Middle frontal gyrus (tissue), 1 donor: ENCODE measurements around the gene C5.
"Not testable (repeated sequence)": the region's sequence is repeated elsewhere in the genome, so short reads cannot be mapped to it uniquely, and the experiment has no call there.

ENCODE experiments used
- DNase-seq: peaks from one replicate; pipeline ENCODE4 v3.0.0-alpha.2; 2015; ENCODE audit warnings: low spot score; ENCODE audit errors: extremely low spot score

The C5 gene

DNA sequence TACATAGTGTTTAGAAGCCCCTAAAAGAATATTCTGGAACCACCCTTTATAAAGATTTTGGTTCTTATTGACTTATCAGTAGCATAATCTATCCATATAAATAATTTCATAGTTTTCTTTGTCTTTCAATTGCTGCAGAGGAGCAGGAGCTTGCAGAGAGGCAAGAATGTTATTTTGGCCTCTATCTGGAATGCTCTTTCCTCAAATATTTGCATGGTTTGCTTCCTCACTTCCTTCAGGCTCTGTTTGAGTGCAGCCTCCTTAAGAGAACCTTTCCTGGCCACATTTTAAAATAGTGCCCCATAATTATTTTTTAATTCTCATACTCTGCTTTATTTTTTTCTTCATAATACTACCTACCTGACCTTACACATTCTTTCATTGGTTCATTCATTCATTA is 1.5 kb downstream of the C5 start:
- DNase-seq = no peak

DNA sequence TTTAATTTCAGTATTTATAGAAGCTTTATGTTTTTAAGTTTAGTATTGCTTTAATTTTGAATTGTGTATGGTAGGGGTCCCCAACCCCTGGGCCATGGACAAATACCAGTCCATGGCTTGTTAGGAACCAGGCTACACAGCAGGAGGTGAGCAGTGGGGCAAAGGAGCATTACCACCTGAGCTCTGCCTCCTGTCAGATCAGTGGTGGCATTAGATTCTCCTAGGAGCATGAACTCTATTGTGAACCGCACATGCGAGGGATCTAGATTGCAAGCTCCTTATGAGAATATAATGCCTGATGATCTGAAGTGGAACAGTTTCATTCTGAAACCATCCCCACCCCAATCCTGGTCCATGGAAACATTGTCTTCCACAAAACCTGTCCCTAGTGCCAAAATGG is 1.9 kb downstream of the C5 start:
- no peak for DNase-seq

DNA sequence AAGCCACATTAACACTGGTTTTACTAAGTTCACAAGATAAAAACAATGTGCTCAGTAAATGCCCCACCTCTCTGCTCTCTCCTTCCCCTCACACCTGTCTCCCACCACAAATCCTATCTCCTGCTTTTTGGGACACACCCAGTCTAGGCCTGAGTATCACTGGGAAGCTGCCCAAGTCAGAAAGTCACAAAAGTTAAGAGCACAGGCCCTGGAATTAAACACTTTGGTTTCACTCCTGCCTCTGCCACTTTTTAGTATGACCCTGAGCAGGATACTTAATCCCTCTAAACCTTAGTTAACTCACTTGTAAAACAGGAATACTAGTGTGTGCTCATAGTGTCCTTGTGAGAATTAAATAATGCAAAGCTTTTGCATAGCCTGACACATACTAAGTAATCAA is 11.3 kb downstream of the C5 start:
- DNase-seq = no peak

DNA sequence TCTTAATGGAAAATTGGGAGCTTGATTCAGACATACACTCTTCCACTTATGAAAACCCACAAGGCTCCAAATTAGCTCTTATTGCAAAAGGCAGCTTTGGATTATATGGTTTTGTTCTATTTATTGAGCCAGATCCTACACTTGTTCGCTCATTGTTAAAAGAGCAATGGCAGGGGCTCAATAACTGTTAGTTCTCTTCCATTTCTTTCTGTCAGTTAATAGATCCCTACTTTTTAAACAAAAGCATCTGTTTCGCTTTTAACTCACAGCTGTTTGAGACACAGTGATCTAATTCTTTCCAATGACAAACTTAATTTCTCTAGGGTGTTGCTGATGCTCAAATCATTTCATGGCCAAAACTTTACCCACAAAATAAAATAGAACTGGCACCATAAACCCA is 11.7 kb downstream of the C5 start:
- DNase-seq = no peak

DNA sequence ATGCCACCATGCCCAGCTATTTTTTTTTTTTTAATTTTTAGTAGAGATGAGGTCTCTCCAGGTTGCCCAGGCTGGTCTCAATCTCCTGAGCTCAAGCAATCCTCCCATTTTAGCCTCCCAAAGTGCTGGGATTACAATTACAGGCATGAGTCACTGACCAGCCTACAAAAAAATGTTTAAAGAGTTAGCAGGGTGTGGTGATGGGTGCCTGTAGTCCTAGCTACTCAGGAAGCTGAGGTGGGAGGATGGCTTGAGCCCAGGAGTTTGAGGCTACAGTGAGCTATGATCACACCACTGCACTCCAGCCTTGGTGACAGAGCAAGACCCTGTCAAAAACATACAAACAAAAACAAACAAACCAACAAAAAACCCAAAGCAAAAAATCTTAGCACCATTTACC is 14.4 kb downstream of the C5 start:
- not testable (repeated sequence) for DNase-seq

DNA sequence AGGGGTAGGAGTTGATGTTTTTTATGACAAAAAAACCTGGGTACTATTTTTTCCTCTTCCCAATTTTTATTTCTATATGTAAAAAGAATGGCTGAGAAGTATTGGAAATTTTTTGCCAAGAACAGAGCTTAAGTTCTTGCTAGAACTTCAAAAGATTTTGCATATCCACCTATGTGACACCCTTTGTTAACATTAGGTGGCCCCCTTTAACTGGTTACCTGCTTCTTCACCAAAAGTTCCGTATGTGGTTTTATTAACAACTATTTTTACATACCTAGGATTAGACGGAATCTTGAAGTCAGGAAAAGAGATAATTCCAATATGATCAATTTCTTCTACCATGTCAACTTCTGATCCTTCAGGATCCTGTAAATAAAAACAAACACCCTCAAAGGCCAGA is 15.5 kb downstream of the C5 start:
- DNase-seq = no peak

DNA sequence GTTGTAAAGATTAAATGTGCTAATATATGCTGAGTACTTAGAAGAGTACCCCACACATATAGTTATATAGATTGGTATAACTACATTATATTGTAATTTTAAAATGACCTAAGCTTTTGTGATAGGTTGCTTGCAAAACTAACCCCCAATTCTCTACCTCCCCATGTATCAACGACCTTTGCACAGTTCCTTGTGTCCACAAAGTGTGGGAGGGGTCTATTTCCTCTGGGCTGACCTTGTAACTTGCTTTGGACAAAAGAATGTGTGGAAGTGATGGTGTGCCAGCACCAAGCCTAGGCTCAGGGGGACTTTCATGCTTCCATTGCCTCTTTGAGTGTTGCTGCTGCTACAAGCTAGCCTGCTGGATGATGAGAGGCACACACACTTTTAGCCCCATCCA is 20.6 kb downstream of the C5 start:
- DNase-seq = no peak

DNA sequence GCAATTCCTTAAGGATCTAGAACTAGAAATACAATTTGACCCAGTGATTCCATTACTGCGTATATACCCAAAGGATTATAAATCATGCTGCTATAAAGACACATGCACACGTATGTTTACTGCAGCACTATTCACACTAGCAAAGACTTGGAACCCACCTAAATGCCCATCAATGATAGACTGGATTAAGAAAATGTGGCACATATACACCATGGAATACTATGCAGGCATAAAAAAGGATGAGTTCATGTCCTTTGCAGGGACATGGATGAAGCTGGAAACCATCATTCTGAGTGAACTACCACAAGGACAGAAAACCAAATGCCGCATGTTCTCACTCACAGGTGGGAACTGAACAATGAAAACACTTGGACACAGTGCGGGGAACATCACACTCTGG is 21.8 kb downstream of the C5 start:
- DNase-seq = not testable (repeated sequence)

DNA sequence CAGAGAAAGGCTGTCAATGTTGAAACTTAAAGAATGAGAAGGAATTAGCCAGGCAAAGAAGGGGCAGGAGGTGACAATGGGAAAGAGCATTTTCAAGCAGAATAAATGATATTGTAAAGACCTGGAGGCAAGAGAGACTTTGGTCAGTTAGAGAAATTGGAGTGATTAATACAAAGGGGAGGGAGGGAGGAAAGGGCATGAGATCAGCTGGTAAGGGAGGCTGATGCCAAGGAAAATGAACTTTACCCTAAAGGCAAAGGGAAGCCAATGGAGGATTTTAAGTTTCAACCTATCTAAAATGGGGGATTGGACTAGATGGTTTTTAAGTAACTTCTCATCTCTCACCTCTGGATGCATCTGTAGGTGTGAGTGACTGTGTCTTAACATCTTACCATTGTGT is 23.3 kb downstream of the C5 start:
- DNase-seq = no peak

DNA sequence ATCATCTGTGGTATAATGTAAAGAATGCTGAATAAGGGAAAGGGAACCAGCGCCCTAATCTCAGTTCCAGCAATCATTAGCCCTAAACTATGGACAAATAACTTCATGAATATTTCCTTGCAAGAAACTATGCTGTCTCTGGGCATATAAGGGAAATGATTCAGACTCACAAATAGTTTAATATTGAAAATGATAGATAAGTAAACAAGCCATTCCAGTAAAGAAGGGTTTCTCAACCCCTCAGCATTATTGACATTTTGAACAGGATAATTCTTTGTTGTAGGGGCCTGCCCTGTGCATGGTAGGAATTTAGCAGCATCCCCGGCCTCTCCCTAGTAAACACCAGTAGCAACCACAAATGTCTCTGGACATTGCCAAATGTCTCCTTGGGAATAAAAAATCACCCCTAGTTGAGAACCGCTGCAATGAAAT is 23.8 kb downstream of the C5 start:
- DNase-seq = no peak

DNA sequence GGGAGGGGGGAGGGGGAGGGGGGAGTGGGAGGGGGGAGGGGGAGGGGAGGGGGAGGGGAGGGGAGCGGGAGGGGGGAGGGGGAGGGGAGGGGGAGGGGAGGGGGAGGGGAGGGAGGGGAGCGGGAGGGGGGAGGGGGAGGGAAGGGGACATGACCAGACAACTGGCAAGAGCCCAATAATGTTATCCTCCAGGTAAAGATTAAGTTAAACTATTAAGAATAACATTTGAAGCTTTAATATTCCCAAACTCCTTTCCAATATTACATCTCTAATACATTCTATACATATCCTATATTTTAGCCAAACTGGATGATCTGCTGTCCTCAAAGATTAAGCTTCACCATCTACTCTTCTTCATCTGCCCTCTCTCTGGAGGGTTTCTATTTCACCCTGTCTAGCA is 25.8 kb downstream of the C5 start:
- no peak for DNase-seq

DNA sequence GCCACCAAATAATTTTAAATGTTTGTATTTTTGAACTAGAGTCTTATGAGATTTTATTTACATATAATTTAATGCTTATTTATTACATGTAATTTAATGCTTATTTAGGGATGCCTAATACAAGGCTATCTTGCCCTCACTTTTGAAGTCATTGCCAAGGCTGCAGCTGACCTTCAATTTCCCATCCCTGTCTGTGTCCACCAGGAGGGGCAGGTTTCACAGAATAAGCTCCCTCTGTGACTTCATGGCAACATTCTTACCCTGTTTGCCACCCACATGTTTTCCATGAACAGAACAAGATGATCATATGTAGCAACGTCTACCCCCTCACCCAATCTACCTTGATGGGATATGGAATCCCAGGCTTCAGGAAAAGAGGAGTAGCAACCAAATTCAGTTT is 27.0 kb downstream of the C5 start:
- no peak for DNase-seq

DNA sequence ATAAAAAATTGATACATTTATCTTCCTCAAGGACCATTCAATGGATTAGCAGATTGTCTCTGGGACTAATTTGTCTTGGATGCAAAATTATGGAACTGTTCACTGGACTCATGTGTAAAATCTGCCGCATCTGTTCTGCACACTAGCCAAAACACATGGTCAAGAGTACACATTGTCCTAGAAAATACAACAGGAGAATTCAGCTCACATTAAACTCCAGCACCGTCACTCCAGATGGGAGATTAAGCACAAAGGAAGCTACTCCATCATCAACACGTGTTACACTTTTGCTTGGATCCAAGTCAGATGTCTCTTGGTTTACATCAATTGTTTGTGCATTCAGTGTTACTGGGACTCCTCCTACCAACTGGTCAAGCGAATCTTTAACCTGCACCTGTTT is 28.8 kb downstream of the C5 start:
- no peak for DNase-seq

DNA sequence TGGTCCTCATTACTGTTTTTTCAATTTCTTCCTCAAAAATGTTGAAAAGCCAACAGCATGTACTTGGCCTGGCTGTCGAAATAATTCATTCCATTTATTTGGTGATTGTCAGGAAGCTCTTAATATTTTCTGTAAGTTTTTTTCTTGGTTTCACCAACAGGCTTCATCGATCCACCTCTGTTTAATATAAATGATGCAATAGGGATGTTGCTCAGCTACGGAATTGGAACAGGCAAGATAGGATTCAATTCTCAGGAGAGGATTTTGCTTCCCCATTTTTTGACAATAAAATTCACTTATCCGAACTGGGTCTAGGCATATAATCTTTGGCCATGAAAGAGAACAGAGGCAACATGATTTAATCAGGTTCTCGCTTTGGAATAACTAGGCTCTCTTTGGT is 30.8 kb downstream of the C5 start:
- no peak for DNase-seq

DNA sequence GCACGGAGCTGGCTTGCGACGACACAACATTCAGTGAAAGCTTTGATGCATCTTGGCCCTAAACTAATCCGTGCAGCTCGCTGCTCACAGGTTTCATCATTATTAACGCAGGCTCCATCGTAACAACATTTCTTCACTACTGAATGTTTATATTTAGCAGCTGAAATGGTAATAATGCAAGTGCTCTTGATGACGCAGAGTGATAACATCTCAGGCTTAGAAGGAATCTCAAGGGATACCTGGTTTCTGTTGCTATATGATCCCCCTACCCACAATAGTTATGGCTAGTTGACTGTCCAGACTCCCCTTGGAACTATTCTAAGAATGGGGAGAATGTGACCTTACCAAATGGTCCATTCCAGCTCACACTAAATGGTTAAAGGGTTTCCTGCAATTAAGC is 36.2 kb downstream of the C5 start:
- DNase-seq = no peak

DNA sequence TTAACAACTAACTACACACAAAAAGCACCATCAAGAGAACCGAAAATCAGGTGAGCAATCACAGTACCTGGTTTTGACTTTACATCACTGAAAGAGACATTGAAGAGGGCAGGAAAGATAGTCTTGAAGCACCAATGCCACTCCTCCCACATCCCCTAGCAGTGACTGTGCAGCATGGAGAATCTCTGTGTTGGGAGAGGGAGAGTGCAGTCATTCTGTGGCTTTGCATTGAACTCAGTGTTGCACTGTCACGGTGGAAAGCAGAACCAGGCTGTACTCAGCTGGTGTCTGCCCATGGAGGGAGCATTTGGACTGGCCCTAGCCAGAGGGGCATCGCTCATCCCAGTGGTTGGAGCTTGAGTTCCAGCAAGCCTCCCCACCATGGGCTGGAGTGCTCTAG is 40.4 kb downstream of the C5 start:
- no peak for DNase-seq

DNA sequence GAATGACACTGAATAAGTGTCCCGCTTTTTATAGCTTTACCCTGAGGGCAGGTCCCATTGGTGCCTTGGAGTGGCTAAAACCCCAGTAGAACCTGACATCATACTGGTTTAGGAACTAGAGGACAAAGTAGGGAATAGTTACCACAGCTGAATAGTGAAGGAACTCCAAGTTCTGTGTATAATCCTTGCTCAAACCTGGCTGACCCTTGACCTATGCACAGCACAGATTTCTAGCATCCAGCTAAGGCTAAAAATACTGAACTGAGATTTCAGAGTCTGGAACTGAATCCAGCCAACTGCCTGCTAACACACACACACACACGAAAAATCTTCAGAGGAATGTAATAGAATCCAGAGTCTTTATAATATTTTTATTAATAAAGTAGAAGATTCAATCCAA is 50.8 kb downstream of the C5 start:
- DNase-seq = no peak

DNA sequence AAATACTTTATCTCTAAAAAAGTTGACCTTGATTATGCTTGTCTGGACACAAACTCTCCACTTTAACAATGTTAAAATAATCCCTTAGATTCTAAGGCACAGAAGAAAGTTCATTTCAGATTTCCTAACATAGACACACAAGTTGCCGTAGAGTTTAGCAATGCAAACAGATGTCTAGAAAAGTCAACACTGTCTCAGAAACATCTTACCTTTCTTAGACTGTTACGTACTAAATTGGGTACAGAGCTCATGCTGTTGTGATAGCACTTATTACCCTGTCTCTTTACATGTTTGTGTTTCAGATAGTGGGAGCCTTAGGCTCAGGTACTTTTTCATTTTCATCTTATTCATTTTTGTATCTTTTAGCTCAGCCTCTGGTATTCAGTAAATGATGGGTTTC is 52.0 kb downstream of the C5 start:
- no peak for DNase-seq

DNA sequence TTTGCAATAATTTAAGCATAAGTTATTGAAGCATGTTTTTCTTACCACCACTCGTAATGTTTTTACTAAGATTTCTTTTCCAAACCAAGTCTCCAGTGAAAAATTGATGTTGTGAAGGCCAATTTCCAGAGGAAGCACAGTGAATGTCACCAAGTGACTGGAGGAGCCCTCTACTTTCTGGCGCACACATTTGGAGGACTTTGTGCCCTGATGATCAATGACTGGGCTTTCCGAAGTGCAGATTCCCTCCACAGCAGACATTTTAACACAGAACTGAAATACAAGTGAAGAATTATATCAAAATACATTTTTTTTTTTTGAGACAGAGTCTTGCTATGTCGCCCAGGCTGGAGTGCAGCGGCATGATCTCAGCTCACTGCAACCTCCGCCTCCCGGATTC is 52.6 kb downstream of the C5 start:
- no peak for DNase-seq

DNA sequence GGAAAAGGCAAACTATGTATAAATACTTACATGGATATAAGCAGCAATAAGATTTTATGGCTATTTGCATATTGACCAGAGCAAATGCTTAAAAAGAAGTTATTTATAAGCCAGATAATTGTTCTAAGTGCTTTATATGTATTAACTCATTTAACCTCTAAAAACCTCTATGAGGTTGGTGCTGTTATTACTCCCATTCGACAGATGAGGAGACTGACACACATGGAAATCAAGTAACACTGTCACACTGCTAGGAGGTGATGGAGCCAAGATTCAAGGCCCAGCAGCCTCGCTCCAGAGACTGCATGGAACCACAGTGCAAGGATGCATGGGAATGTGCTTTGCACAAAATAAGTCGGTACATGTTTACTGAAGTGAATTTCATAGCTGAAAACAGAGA is 53.7 kb downstream of the C5 start:
- no peak for DNase-seq

DNA sequence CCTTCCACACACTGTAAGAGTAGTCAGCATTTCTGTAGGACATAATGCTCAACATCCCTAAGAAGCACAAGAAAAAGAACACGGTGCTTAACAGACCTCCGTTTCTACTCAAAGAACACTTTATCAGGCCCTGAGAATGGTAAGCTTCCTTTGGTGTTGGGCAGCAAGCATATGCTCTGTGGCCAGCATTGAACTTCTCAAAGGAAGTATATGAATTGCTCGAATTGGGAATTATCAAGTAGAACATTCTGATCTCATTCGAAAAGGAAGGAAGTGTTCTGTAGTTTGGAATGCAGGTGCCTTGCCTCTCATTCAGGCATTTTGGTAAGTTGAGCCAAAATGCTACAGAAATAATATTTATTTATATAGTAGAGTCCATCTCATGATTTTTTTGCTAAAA is 61.0 kb downstream of the C5 start:
- DNase-seq = no peak

DNA sequence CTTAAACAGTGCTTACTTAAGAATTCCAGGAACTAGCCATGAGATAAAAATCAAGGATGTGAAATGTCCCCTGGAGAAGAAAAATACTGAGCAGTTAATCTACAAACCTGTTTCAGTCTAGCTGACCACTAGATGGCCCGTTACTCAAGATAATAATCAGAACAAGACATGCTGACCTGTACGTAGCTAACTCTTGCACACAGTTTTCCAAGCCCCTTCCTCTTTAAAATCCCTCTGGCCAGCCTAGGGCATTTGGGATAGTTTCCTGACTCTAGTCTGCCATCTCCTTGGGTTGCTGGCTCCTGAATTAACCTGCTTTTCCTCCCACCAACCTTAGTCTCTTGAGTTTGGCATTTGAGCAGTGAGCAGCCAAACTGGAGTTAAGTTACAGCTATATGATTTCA is 64.3 kb downstream of the C5 start:
- no peak for DNase-seq

DNA sequence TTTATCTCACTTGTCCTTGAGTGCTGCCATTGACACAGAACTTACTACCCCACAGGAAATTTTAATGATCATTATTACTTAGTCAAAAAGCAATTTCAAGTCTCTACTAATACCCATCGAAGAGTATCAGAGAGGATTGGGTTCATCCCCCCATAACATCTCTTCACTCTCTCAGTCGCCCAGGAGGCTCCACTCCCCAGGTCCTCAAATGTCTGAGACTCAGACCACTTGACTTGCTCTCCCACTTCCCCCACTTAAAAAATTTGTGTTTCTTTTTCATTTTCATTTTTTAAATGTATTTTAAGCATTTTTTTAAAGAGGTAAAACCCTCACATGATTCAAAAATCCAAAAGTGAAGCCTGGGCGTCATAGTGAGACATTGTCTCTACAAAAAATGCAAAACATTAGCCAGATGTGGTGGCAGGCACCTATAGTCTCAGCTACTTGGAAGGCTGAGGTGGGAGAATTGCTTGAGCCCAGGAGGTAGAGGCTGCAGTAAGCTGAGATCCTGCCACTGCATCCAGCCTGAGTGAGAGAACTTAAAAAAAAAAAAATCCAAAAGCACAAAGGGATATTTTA is 66.7 kb downstream of the C5 start:
- DNase-seq = no peak

DNA sequence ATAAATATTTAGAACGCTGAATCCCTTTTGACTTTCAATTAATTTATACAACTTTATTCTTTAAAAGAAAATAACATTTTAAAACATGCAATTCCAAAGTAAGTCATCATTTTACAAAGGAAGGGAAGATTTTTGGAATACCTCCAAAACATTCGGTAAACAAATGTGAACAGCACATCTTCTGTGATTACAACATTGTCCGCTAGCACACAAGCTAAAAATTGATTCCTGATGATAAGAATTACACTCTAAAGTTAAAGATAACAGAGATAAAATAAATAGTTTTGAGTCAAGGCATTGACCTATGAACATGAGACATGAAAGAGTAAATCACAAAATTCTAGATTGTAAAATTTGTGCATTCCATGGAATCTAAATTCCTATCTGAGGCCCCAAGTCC is 67.2 kb downstream of the C5 start:
- DNase-seq = no peak
